ENCODE data around the gene PCSK9.
"Not testable (repeated sequence)": the region's sequence is repeated elsewhere in the genome, so short reads cannot be mapped to it uniquely, and the experiment has no call there.

PCSK9 gene

DNA sequence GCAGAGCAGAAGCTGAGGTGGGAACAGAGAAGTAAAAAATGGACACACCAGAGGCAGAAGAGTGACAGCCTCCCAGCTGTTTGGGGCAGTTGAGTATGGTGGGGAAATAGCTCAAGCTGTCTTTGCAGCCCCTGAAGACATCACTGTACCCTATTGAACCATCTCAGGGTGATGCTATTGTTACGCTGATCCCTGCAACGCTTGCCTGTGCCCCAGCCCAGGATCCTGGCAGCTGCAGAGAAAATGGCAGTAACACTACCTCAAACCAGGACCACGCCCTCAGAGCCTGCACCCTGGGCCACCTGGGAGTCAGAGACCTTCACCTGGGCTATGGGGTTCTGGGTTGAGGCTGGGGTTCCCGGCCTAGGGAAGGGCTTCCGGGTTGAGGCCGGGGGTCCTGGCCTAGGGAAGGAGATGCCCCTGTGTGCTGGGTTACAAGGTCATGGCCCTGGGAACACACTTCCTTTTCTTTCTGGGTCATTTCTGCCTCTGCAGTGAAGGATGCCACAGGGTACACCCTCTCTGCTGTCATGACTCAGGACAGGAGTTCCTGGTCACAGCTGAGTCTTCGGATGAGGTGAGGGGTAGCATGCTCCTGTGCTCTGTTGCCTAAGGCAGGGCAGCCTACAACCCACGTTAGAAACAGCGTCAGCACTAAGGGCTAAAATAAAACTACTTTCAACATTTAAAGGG is 29.0 kb upstream of the PCSK9 start:
- no peak for DNase-seq (ENCODE audit: low spot score)

DNA sequence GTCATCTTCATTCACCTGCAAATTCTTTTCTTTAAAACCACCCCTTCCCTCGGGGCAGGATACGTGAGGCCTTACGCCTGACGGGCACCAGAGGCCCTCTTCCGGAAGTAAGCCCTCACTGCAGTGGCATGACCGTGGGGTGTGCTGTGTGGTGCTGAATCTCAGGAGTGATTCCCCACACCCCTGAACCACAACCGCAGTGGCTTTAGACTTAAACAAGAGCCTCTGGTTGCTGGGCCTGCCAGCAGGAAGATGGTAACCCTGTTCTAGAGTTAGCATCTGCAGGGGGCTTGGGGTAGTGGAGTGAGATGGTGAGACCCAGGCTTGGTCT is 28.5 kb upstream of the PCSK9 start:
- no peak for DNase-seq (ENCODE audit: low spot score)

DNA sequence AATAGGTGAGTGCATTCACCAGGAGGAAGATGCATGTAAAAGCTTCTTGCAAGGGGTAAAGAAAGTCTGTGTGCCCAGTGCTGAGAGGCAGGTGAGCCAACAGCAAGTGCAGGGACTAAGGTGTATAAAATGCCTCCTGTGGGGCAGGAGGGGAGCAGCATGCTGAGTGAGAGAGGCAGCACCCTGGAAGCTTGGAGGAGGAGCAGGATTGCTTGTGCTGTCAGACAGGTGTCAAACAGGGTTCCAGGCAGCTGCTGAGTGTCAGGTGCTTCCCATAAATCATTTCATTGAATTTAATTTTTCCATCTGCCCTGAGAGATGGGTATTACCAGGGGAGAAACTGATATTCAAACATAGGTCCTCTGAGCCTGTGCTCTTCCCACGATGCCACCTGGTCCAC is 26.7 kb upstream of the PCSK9 start:
- no peak for DNase-seq (ENCODE audit: low spot score)

DNA sequence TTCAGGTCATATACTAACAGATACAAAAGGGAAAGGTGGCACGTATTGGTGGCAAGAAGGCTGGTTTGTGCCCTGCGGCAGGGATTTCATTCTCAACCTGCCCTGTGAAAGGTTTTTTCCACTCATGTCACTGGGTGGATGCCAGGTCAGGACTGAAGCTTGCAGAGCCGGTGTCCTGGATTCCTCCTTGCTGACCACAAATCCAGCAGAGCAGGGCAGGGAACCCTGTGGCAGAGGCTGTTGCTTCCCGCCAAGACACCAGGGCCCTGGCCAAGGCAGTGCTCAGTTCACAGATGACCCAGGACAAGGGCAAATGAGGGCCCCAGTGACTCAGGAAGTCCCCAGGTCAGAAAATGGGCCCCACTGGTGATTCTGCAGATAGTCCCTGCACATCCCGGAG is 24.2 kb upstream of the PCSK9 start:
- no peak for DNase-seq (ENCODE audit: low spot score)

DNA sequence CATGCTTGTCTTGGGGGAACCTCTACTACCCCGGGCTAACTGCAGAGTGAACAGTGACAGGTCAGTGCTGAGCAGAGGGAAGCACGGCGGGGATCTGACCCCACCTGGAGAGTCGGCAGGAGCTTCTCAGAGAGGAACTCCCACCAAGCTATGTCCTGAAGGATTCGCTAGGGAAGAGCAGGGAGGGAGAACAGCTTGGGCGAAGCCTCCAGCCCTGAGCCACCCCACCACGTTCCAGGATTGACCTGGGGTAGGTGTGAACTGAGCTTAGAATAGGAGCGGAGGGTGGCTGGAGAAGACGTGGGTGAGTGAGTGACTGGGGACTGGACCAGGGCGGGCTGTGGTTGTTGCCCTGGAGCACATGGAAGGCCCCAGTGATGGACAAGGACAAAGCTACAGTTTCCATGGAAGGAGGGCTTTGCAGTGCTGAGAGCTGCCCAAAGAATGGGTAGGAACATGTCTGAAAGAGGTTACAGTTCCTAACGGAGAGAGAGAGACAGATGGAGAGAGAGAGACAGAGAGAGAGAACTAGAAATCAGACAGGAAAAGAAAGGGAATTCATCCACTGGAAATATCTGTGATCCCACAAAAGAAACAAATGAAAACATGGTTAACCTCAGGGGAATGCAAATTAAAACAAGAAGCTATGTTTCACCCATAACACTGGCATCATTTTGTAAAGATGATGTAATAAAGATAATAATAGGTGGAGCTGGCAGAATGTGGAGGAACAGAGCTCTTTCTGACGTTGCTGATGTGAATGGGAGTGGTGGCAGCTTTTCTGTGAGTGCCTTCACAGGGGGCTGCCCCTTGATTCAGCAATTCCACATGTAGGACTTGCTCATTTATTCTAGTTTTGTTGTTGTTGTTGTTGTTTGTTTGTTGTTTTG is 23.4 kb upstream of the PCSK9 start:
- no peak for DNase-seq (ENCODE audit: low spot score)

DNA sequence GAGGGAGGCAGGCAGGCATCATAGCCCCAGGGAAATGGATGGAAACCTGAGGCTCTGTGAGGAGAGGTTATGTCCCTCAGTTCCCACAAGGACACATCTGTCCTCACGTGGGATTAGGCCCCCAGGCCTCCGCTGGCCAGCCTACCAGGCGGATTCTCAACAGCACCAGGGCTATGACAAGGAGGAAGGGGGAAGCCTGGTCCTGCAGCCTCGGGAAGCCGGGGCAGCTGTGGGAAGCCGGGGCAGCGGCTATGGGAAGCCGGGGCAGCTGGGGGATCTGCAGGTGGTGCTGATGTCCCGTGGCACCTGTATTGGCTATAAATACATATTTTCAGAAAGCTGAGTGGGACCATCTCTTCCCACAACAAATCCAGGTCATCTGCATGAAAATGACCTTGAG is 21.0 kb upstream of the PCSK9 start:
- DNase-seq (ENCODE audit: low spot score): no peak

DNA sequence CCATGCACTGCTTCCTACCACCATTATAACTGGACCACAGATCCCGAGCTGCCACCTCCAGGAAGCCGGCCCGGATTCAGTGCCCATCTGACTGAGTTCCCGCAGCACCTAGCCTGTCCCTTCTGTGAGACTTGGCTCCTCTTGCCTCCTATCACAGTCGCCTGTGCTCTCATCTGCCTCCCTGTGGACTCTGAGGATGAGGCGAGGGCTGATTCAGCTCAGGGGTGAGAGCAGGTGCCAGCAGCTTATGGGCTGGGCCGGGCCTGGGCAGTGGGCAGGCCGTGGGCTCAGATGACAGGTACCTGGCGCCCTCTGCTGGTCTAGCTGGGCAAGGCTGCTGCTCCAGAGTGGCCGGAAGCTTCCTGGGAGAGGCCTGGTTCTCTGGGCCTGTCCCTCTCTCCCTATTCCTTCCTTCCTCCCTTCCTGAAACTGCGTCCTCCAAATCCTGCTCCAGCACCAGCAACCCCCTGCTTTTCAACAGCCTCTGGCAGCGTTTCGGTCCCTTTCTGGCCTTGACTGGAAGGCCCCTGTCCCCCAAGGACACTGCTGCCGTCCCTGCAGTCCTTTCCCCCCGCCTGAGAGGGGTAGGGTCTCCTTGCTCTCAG is 17.3 kb upstream of the PCSK9 start:
- peak; percentile 34 for DNase-seq (ENCODE audit: low spot score)

DNA sequence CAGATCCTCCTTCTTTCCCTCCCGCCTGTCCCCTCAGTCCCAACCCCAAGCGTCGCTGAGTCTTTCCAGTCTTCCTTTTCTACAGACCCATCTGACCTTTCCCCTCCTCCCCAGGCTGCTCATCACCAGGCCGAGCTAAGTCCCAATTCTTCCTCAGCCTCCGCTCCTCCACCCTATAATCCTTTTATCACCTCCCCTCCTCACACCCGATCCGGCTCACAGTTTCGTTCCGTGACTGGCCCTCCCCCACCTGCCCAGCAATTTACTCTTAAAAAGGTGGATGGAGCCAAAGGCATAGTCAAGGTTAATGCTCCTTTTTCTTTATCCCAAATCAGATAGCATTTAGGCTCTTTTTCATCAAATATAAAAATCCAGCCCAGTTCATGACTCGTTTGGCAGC is 15.2 kb upstream of the PCSK9 start:
- DNase-seq (ENCODE audit: low spot score): not testable (repeated sequence)

DNA sequence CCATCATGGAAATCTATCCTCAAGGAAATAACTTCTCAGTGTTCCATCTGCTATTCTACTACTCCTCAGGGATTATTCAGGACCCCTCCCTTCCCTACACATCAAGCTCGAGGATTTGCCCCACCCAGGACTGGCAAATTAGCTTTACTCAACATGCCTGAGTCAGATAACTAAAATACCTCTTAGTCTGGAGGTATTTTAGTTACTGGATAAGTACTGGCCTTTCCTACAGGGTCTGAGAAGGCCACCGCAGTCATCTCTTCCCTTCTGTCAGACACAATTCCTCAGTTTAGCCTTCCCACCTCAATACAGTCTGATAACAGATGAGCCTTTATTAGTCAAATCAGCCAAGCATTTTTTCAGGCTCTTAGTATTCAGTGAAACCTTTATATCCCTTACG is 12.7 kb upstream of the PCSK9 start:
- not testable (repeated sequence) for DNase-seq (ENCODE audit: low spot score)

DNA sequence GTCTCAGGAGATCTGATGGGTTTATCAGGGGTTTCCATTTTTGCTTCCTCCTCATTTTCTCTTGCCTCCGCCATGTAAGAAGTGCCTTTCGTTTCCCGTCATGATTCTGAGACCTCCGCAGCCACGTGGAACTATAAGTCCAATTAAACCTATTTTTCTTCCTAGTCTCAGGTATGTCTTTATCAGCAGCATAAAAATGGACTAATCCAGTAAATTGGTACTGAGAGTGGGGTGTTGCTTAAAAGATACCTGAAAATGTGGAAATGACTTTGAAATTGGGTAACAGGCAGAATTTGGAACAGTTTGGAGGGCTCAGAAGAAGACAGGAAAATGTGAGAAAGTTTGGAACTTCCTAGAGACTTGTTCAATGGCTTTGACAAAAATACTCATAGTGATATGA is 8.2 kb upstream of the PCSK9 start:
- DNase-seq (ENCODE audit: low spot score): not testable (repeated sequence)

DNA sequence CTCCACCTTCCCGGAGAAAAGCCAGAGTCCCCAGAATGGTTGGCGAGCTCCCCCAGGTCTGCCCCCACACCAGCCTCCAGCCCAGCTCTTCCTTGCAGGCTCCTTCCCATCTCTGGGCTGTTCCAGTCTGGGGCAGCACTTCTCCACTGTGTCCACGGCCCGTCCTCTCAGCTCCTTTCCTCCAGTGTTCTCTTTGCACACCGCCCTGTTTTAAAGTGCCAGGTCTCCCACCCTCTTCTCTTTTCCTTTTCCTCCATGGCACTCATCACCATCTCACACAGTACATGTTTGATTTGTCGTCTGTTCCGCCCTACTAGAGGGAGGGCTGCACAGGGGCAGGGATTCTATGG is 6.1 kb upstream of the PCSK9 start:
- no peak for DNase-seq (ENCODE audit: low spot score)

DNA sequence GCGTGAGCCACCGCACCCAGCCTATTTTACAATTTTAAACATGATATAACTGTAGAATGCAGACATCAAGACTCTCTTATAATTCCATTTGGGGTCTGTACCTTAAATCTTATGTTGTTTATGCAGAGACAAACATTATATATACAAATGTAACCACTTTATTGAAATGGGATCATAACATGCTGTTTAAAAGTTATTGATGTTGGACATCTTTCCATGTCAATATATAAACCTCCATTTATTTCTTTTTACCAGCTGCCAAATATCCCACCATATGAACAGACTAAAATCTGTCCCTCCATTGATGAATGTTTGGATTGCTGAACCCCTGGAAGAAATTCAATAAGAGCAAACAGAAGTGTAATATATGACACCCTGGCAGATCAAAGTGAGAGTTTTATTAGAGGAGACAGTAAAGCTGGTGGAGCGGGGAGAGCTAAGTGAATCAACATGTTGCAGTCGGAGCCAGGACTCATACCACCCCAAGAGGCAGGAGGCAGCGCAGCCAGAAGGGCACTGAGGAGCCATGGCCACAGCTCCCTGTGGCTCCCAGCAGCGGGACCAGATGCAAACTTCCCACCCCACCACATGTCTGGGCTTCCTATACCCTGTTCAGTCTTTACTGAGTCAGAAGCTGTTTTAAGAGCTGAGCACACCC is 4.7 kb upstream of the PCSK9 start:
- no peak for DNase-seq (ENCODE audit: low spot score)

DNA sequence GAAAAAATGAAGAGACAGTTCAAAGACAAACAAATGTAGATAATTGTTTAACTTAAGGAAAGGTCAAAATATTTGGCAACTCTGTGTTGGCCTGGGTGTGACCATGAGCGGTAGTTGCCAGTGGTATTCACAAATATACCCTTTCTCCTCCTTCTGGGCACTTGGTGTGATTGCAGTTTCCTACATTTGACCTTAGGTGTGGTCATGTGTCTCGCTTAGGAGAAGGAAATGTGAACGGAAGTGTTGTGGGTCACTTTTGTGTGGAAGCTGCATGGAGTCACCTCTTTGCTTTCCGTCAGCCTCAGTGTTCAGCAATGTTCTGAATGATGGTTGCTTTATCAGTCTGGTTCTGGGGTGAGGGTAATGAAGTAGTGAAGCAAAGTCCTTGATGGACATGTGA is 3.4 kb upstream of the PCSK9 start:
- DNase-seq (ENCODE audit: low spot score): no peak

DNA sequence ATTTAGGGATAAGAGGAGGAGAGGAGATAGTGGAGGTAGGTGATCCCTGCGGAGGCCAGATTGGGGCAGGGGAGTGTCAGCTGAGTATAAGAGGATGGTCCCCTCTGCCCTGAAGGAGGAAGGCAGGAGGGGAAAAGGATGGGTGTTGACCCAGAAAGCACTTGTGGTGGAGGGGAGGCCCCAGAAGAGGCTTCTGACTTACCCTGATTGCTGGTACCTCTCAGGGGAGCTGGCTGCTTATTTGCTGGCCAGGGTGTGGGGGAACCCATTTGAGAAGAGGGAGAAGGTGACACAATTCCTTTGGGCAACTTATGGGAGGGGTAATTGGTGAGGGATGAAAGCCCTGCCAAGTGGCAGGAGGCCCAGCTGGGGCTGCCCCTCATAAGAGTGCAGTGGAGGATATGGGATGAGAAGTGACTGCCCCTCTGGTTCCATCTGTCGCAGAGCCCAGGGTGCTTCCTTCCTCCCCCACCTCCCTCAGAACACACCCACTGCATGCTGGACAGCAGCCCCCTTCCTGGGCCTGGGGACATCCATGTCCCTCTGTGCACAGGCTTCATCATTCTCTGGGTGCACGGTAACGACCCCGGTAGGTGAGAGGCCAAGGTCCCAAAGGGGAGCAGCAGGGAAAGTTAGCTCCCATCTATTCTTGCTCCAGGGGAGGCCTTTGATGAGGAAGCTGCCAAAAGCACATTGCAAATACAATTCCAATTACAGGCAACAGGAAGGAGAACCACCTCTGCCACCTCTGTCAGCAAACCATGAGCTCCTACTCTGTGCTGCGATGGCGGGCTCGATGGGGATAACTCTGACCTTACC is 1.4 kb upstream of the PCSK9 start:
- DNase-seq (ENCODE audit: low spot score): no peak

DNA sequence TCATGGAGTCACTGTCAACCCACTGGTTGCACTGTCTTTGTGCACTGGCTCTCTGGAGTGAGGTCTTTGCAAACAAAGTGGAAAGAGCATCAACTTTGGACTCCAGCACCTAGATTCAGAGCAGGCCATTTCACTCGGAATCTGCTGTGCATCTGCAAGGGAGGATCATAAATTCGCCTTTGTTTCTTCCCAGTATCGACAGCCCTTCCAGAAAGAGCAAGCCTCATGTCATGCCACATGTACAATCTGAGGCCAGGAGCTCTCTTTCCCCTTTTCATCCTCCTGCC is 853 bp upstream of the PCSK9 start:
- no peak for DNase-seq (ENCODE audit: low spot score)

DNA sequence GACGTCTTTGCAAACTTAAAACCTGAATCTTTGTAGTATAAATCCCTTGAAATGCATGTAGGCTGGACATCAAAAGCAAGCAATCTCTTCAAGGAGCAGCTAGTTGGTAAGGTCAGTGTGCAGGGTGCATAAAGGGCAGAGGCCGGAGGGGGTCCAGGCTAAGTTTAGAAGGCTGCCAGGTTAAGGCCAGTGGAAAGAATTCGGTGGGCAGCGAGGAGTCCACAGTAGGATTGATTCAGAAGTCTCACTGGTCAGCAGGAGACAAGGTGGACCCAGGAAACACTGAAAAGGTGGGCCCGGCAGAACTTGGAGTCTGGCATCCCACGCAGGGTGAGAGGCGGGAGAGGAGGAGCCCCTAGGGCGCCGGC is 390 bp upstream of the PCSK9 start:
- DNase-seq (ENCODE audit: low spot score): no peak

DNA sequence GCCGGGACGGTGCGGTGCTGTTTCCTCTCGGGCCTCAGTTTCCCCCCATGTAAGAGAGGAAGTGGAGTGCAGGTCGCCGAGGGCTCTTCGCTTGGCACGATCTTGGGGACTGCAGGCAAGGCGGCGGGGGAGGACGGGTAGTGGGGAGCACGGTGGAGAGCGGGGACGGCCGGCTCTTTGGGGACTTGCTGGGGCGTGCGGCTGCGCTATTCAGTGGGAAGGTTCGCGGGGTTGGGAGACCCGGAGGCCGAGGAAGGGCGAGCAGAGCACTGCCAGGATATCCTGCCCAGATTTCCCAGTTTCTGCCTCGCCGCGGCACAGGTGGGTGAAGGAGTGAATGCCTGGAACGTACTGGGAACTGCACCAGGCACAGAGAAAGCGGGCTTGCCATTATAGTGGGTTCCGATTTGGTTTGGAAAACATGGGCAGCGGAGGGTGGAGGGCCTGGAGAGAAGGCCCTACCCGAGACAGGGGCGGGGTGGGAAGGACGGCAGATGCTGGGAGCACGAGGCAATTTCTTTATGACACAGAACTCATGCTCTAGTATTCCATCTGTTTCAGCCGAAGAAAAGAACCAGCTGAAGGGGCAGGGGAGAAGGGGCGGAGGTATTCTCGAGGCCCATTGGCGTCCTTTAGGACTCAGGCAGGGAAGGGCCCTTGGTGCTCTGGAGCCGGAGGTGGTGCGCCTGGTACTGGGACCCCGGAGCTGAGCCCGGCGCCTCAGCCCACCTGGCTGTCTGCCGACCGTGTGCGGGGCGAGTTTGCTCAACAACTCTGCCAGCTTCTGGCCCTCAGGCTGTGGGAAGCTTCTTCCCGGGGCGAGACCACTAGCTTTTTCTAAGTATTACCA is 960 bp downstream of the PCSK9 start:
- DNase-seq (ENCODE audit: low spot score): no peak

DNA sequence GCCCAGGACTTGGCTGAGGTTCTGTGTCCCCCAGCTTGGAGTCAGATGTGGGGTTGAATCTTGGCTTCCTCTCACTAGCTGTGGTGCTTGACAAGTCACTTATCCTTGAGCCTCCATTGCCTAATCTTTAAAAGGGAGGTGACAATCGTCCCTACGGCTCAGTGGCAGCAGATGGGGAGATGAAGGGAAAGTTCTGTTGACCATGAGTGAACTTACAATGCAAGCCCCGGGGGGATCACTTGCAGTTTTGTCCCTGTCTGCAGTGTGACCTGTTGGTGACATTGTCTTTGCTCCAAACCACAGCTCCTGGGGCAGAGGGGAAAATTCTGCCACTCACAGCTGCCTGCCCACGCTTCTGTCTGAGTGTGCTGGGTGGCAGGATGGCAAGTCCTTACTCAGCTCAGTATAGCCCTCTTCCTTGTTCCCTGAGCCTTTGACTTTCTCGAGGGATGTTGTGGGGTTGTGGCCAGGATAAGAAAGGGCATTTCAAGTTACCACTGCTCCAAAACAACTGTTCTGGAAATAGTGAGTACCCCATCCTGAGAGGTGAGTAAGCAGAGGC is 1.7 kb downstream of the PCSK9 start:
- DNase-seq (ENCODE audit: low spot score): no peak

DNA sequence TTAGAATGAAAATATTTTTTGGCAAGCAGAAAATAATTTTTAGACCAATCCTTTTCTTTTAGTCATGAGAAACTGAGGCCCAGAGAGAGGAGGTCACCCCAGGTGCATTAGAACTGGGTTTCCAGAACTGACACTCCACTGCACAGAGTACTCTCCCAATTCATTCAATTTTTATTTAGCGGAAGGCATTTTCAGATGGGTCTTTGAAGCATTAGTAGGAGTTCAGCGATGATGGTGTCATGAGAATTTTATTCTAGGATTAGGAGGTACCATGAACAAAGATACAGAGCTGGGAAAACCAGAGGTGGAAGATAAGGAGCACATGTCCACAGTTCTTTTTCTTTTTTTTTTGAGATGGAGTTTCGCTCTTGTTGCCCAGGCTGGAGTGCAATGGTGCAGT is 2.3 kb downstream of the PCSK9 start:
- DNase-seq (ENCODE audit: low spot score): no peak

DNA sequence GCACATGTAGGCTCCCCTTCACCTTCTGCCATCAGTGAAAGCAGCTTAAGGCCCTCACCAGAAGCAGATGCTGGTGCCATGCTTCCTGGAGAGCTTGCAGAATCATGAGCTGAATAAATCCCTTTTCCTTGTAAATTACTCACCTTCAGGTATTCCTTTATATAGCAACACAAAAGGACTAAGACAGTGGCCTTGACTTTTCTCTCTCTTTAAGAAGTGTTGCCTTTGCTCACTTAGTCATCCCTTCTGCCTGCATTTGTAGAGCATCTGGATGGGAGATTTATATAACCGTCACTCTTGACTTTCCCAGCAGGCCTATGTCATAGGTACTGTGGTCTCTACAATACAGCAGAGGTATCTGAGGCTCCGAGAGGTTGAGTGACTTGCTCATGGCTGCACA is 3.7 kb downstream of the PCSK9 start:
- DNase-seq (ENCODE audit: low spot score): no peak

DNA sequence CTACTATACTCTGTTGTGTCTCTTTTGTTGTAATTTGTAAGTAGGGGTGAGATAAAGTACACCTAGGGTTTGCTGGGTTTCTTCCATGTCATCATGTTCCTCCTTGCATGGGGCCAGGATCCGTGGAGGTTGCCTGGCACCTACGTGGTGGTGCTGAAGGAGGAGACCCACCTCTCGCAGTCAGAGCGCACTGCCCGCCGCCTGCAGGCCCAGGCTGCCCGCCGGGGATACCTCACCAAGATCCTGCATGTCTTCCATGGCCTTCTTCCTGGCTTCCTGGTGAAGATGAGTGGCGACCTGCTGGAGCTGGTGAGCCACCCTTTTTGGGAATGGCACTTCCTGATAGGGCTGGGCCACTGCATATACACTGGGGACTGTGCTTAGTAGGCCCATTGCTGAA is 4.4 kb downstream of the PCSK9 start:
- DNase-seq (ENCODE audit: low spot score): no peak

Data from CD4-positive, alpha-beta T cell treated with Interleukin-6 at 100 ng/mL for 8 hours (primary cell).